ENCODE data around the gene UBR4. TPM values are rescaled to one million over a fixed set of nuclear protein-coding genes. Genes with fewer than 3 reads are reported as not detected.

Gene UBR4
- total RNA-seq, 1 experiment from 2014 or later = 131 TPM

DNA sequence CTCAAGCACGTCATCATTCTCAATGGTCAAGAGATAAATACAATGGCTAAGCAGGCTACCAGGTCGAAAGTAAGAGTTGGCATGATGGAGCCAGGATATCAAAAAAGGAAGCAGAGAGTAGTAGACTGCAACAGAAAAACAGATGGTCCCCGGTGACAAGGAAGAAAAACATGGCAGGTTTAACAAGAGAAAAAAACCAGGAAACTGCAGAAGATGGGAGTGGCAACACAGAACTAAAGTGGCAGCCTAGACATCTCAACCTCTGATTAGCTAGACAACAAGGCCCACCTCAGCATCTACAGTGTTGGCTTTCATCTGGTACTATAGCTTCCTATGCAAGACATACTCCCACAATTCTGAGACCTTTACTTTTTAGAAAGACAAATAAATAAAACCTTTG lies 3.1 kb downstream of the UBR4 start:
- H3K27ac ChIP-seq (ENCODE audit: insufficient read length, low read depth, low read length) = no peak overlapping the region
- WGBS (ENCODE audit: extremely low coverage, insufficient read length, low lambda C conversion rate) = no CpG with 5 or more reads among the region's 3 CpGs
- TF ChIP-seq, protein P1, sequence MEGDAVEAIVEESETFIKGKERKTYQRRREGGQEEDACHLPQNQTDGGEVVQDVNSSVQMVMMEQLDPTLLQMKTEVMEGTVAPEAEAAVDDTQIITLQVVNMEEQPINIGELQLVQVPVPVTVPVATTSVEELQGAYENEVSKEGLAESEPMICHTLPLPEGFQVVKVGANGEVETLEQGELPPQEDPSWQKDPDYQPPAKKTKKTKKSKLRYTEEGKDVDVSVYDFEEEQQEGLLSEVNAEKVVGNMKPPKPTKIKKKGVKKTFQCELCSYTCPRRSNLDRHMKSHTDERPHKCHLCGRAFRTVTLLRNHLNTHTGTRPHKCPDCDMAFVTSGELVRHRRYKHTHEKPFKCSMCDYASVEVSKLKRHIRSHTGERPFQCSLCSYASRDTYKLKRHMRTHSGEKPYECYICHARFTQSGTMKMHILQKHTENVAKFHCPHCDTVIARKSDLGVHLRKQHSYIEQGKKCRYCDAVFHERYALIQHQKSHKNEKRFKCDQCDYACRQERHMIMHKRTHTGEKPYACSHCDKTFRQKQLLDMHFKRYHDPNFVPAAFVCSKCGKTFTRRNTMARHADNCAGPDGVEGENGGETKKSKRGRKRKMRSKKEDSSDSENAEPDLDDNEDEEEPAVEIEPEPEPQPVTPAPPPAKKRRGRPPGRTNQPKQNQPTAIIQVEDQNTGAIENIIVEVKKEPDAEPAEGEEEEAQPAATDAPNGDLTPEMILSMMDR (conservative IDR thresholded peaks at IDR 0.05) = no peak
- H3K23me2 ChIP-seq (ENCODE audit: insufficient read length, low read depth, low read length, poor library complexity, severe bottlenecking) = peaks cover 11% of the 10 kb centered on the region
- peaks cover 14% of the 10 kb centered on the region for H3K79me1 ChIP-seq (ENCODE audit: insufficient read depth, low read depth, low read length, poor library complexity, severe bottlenecking)
- H2BK12ac ChIP-seq (ENCODE audit: insufficient read length, low read depth, low read length) = no peak overlapping the region
- no peak overlapping the region for H3T11ph ChIP-seq (ENCODE audit: low read length)
- no peaks in the 10 kb centered on the region; the same call in 1 of the 2 replicates for H3K4me1 ChIP-seq (ENCODE audit: insufficient read depth, low read length)
- no peak overlapping the region for H3K56ac ChIP-seq (ENCODE audit: insufficient read length, low read depth, low read length)
- H2BK20ac ChIP-seq (ENCODE audit: low read depth, low read length, poor library complexity, severe bottlenecking) = no peak overlapping the region
- no peaks in the 10 kb centered on the region for H3K27me3 ChIP-seq (ENCODE audit: insufficient read depth, low read length)
- no peak overlapping the region for H3K23ac ChIP-seq (ENCODE audit: insufficient read length, low read depth, low read length)
- Mint-ChIP-seq H3K36me3 (ENCODE audit: insufficient read depth in 1 of 3, low read depth in 3 of 3) (peaks cover 0 to 1% (median 0%) of the 10 kb centered on the region in 3 experiments; a peak in 1 of 7 replicates), H3K27me3 (ENCODE audit: low read depth) (no peaks in the 10 kb centered on the region), H3K27ac (no peak overlapping the region), H3K4me3 (no peak overlapping the region), H3K4me1 (peaks cover 21 to 27% of the 10 kb centered on the region in 2 experiments), H3K9me3 (no peaks in the 10 kb centered on the region)
- H4K91ac ChIP-seq (ENCODE audit: insufficient read length, low read depth, low read length) = no peak overlapping the region
- DNase-seq = no peak
- no peaks in the 10 kb centered on the region for H4K20me1 ChIP-seq (ENCODE audit: control insufficient read depth, insufficient read depth, insufficient read length)
- peaks cover 62% of the 10 kb centered on the region for H3K79me2 ChIP-seq (ENCODE audit: insufficient read depth, low read length)
- no peak overlapping the region for H3K18ac ChIP-seq (ENCODE audit: insufficient read length, low read depth, low read length)
- H2AK5ac ChIP-seq (ENCODE audit: insufficient read length, low read length) = no peak overlapping the region
- no peak overlapping the region for H3K4me2 ChIP-seq (ENCODE audit: insufficient read depth, insufficient read length, low read length)
- no peak overlapping the region for H4K8ac ChIP-seq (replicated peaks; ENCODE audit: insufficient read length, low read depth, low read length)
- H4K5ac ChIP-seq (ENCODE audit: insufficient read length, low read depth, low read length) = no peak overlapping the region
- no peaks in the 10 kb centered on the region for H3K9me3 ChIP-seq (ENCODE audit: control insufficient read depth, low read depth, low read length)
- no peak overlapping the region for H2AFZ ChIP-seq (ENCODE audit: low read length)
- no peak overlapping the region for H2BK15ac ChIP-seq (ENCODE audit: low read depth, low read length)
- no peak overlapping the region for H2BK5ac ChIP-seq (ENCODE audit: insufficient read length, low read length)
- H3K14ac ChIP-seq (ENCODE audit: insufficient read depth, low read length) = no peak overlapping the region
- no peak overlapping the region for H2BK120ac ChIP-seq (ENCODE audit: low read depth, low read length, poor library complexity, severe bottlenecking)
- H3K4ac ChIP-seq (ENCODE audit: low read depth, low read length) = no peak overlapping the region
- no peak overlapping the region for H3K9ac ChIP-seq (ENCODE audit: extremely low read depth, insufficient read length, low read length)
